H9 (cell line): Measurements from ENCODE around the gene MT1M. TPM values are rescaled to one million over a fixed set of nuclear protein-coding genes. Genes with fewer than 3 reads are reported as not detected.

ENCODE experiments used
- DNase-seq: peaks from one replicate; pipeline ENCODE4 v3.0.0-alpha.2; 2017
- H2AFZ ChIP-seq: one replicate; pipeline ENCODE4 v1.6.1; 2013; ENCODE audit warnings: mild to moderate bottlenecking, low read length, control low read depth, moderate library complexity
- H2AK5ac ChIP-seq: 2 replicates; pipeline ENCODE4 v1.6.1; 2013; ENCODE audit warnings: low read length, control low read depth, mixed read lengths; ENCODE audit not compliant: insufficient read length
- H2BK120ac ChIP-seq: one replicate; pipeline ENCODE4 v1.6.1; 2013; ENCODE audit warnings: low read depth, mild to moderate bottlenecking, low read length, control low read depth, inconsistent platforms; ENCODE audit not compliant: poor library complexity, severe bottlenecking
- H2BK12ac ChIP-seq: 2 replicates; pipeline ENCODE4 v1.6.1; 2013; ENCODE audit warnings: low read length, control low read depth, mixed read lengths, low read depth; ENCODE audit not compliant: insufficient read length
- H2BK15ac ChIP-seq: 2 replicates; pipeline ENCODE4 v1.6.1; 2013; ENCODE audit warnings: low read depth, low read length, control low read depth
- H2BK20ac ChIP-seq: one replicate; pipeline ENCODE4 v1.6.1; 2013; ENCODE audit warnings: low read depth, mild to moderate bottlenecking, low read length, control low read depth, inconsistent platforms; ENCODE audit not compliant: poor library complexity, severe bottlenecking
- H2BK5ac ChIP-seq: 2 replicates; pipeline ENCODE4 v1.6.1; 2013; ENCODE audit warnings: low read length, control low read depth, mixed read lengths; ENCODE audit not compliant: insufficient read length
- H3K14ac ChIP-seq: 2 replicates; pipeline ENCODE4 v1.6.1; 2013; ENCODE audit warnings: low read length, control low read depth; ENCODE audit not compliant: insufficient read depth
- H3K18ac ChIP-seq: 2 replicates; pipeline ENCODE4 v1.6.1; 2013; ENCODE audit warnings: low read depth, mild to moderate bottlenecking, mixed read lengths, low read length, control low read depth; ENCODE audit not compliant: insufficient read length
- H3K23ac ChIP-seq: 2 replicates; pipeline ENCODE4 v1.6.1; 2013; ENCODE audit warnings: low read length, control low read depth, mixed read lengths, low read depth; ENCODE audit not compliant: insufficient read length
- H3K23me2 ChIP-seq: 2 replicates; pipeline ENCODE4 v1.6.1; 2013; ENCODE audit warnings: low read depth, mild to moderate bottlenecking, mixed read lengths, low read length, control low read depth; ENCODE audit not compliant: insufficient read length, poor library complexity, severe bottlenecking
- H3K27ac ChIP-seq: 2 replicates; pipeline ENCODE4 v1.5.1; 2013; ENCODE audit warnings: low read length, control low read depth, mixed read lengths, low read depth; ENCODE audit not compliant: insufficient read length
- H3K27me3 ChIP-seq: 2 replicates; pipeline ENCODE4 v1.6.1; 2013; ENCODE audit warnings: low read length, control low read depth, inconsistent platforms; ENCODE audit not compliant: insufficient read depth
- H3K4ac ChIP-seq: 2 replicates; pipeline ENCODE4 v1.6.1; 2013; ENCODE audit warnings: low read depth, mild to moderate bottlenecking, control low read depth, inconsistent platforms, low read length, moderate library complexity
- H3K4me1 ChIP-seq: 2 replicates; pipeline ENCODE4 v1.6.1; 2013; ENCODE audit warnings: low read length, control low read depth, inconsistent platforms; ENCODE audit not compliant: insufficient read depth
- H3K4me2 ChIP-seq: 2 replicates; pipeline ENCODE4 v1.6.1; 2013; ENCODE audit warnings: low read length, control low read depth, mixed read lengths; ENCODE audit not compliant: insufficient read length, insufficient read depth
- H3K56ac ChIP-seq: 2 replicates; pipeline ENCODE4 v1.6.1; 2013; ENCODE audit warnings: low read depth, mild to moderate bottlenecking, mixed read lengths, low read length, control low read depth; ENCODE audit not compliant: insufficient read length
- H3K79me1 ChIP-seq: 2 replicates; pipeline ENCODE4 v1.6.1; 2013; ENCODE audit warnings: low read depth, mild to moderate bottlenecking, moderate library complexity, low read length, control low read depth, inconsistent platforms; ENCODE audit not compliant: insufficient read depth, poor library complexity, severe bottlenecking
- H3K79me2 ChIP-seq: 2 replicates; pipeline ENCODE4 v1.6.1; 2013; ENCODE audit warnings: low read length, control low read depth, inconsistent platforms; ENCODE audit not compliant: insufficient read depth
- H3K9ac ChIP-seq: 2 replicates; pipeline ENCODE4 v1.6.1; 2013; ENCODE audit warnings: low read length, control low read depth, mixed read lengths; ENCODE audit not compliant: insufficient read length; ENCODE audit errors: extremely low read depth
- H3K9me3 ChIP-seq: one replicate; pipeline ENCODE4 v1.6.1; 2013; ENCODE audit warnings: low read depth, low read length, inconsistent platforms; ENCODE audit not compliant: control insufficient read depth
- H3T11ph ChIP-seq: one replicate; pipeline ENCODE4 v1.6.1; 2013; ENCODE audit warnings: mild to moderate bottlenecking, low read length, control low read depth, inconsistent platforms
- H4K20me1 ChIP-seq: one replicate; pipeline ENCODE4 v1.6.1; 2013; ENCODE audit not compliant: control insufficient read depth, insufficient read length, insufficient read depth
- H4K5ac ChIP-seq: 2 replicates; pipeline ENCODE4 v1.6.1; 2013; ENCODE audit warnings: low read depth, mild to moderate bottlenecking, mixed read lengths, low read length, control low read depth; ENCODE audit not compliant: insufficient read length
- H4K8ac ChIP-seq: replicated peaks from 2 replicates; pipeline ENCODE4 v1.6.1; 2013; ENCODE audit warnings: low read length, control low read depth, mixed read lengths, low read depth; ENCODE audit not compliant: insufficient read length
- H4K91ac ChIP-seq: 2 replicates; pipeline ENCODE4 v1.6.1; 2013; ENCODE audit warnings: low read depth, mild to moderate bottlenecking, moderate library complexity, mixed read lengths, low read length, control low read depth; ENCODE audit not compliant: insufficient read length
- H3K27ac Mint-ChIP-seq, 3 experiments: 2 replicates in 2 of 3; 3 replicates in 1 of 3; pipeline ENCODE4 v1.8.0; 2020 to 2021; ENCODE audit warnings: mixed read lengths in 3 of 3, mild to moderate bottlenecking in 1 of 3, moderate library complexity in 1 of 3
- H3K27me3 Mint-ChIP-seq: 2 replicates; pipeline ENCODE4 v1.8.0; 2021; ENCODE audit warnings: low read depth, mild to moderate bottlenecking, moderate library complexity, mixed read lengths
- H3K36me3 Mint-ChIP-seq, 3 experiments: 2 replicates in 2 of 3; 3 replicates in 1 of 3; pipeline ENCODE4 v1.8.0; 2020 to 2021; ENCODE audit warnings: low read depth in 3 of 3, mixed read lengths in 3 of 3; ENCODE audit not compliant: insufficient read depth in 1 of 3
- H3K4me1 Mint-ChIP-seq, 2 experiments: 2 replicates each; pipeline ENCODE4 v1.8.0; 2020; ENCODE audit warnings: mixed read lengths in 2 of 2
- H3K4me3 Mint-ChIP-seq, 2 experiments: 2 replicates in 1 of 2; 3 replicates in 1 of 2; pipeline ENCODE4 v1.8.0; 2020 to 2021; ENCODE audit warnings: mild to moderate bottlenecking in 2 of 2, mixed read lengths in 2 of 2, moderate library complexity in 1 of 2
- H3K9me3 Mint-ChIP-seq, 2 experiments: 2 replicates in 1 of 2; 3 replicates in 1 of 2; pipeline ENCODE4 v1.8.0; 2020; ENCODE audit warnings: mild to moderate bottlenecking in 2 of 2, mixed read lengths in 2 of 2, moderate library complexity in 1 of 2
- WGBS: extraction: QIAGEN DNeasy Blood & Tissue Kit; methylation state at CpG from one replicate; pipeline ENCODE4 v1.1.7; 2013; ENCODE audit warnings: missing lambda C conversion rate, low lambda C conversion rate, mixed read lengths; ENCODE audit not compliant: insufficient read length; ENCODE audit errors: extremely low coverage; 5-methylcytosine and 5-hydroxymethylcytosine counted together
- total RNA-seq: library from RNA; stranded (reverse); gene quantifications from 2 replicates; pipeline ENCODE4 v1.2.1, GENCODE V29; 2021
- TF ChIP-seq, protein P1 (sequence below): fragments of 200-600 bp; sonication (generic); conservative IDR thresholded peaks from 3 replicates; pipeline ENCODE4 v1.8.0; 2021; ENCODE audit warnings: antibody characterized with exemption, mild to moderate bottlenecking

Gene MT1M
- total RNA-seq, 1 experiment from 2014 or later = 1.4 TPM

- Mint-ChIP-seq H3K27ac (no peak overlapping the region; a peak in 1 of 7 replicates), H3K9me3 (no peaks in the 10 kb centered on the region; a peak in 1 of 5 replicates), H3K4me1 (peaks cover 16 to 28% of the 10 kb centered on the region in 2 experiments), H3K27me3 (peaks cover 99% of the 10 kb centered on the region), H3K36me3 (no peaks in the 10 kb centered on the region), H3K4me3 (peak overlapping the region; percentile 54 to 76)
- H3K27me3 ChIP-seq = peaks cover 79% of the 10 kb centered on the region
- peak overlapping the region; percentile 43 for H3K4me2 ChIP-seq
- no peaks in the 10 kb centered on the region for H3K79me2 ChIP-seq
- H4K5ac ChIP-seq = no peak overlapping the region
- no peaks in the 10 kb centered on the region for H3K4me1 ChIP-seq
- no peaks in the 10 kb centered on the region for H3K9me3 ChIP-seq
- H3K79me1 ChIP-seq = no peaks in the 10 kb centered on the region
- no peak overlapping the region for H3K56ac ChIP-seq
- H3K27ac ChIP-seq = no peak overlapping the region
- no peak overlapping the region for H4K91ac ChIP-seq
- TF ChIP-seq, protein P1, sequence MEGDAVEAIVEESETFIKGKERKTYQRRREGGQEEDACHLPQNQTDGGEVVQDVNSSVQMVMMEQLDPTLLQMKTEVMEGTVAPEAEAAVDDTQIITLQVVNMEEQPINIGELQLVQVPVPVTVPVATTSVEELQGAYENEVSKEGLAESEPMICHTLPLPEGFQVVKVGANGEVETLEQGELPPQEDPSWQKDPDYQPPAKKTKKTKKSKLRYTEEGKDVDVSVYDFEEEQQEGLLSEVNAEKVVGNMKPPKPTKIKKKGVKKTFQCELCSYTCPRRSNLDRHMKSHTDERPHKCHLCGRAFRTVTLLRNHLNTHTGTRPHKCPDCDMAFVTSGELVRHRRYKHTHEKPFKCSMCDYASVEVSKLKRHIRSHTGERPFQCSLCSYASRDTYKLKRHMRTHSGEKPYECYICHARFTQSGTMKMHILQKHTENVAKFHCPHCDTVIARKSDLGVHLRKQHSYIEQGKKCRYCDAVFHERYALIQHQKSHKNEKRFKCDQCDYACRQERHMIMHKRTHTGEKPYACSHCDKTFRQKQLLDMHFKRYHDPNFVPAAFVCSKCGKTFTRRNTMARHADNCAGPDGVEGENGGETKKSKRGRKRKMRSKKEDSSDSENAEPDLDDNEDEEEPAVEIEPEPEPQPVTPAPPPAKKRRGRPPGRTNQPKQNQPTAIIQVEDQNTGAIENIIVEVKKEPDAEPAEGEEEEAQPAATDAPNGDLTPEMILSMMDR = peak; percentile 66
- H3T11ph ChIP-seq = no peak overlapping the region
- DNase-seq = peak; percentile 79
- WGBS = no CpG with 5 or more reads among the region's 42 CpGs
- H2AFZ ChIP-seq = no peak overlapping the region
- H3K23ac ChIP-seq = no peak overlapping the region
- H3K14ac ChIP-seq = no peak overlapping the region
- H2BK12ac ChIP-seq = no peak overlapping the region
- H2BK120ac ChIP-seq = no peak overlapping the region
- H4K8ac ChIP-seq = no peak overlapping the region
- no peak overlapping the region for H2AK5ac ChIP-seq
- no peak overlapping the region for H2BK20ac ChIP-seq
- H3K23me2 ChIP-seq = peaks cover 2% of the 10 kb centered on the region
- H2BK5ac ChIP-seq = no peak overlapping the region
- H4K20me1 ChIP-seq = no peaks in the 10 kb centered on the region
- no peak overlapping the region for H2BK15ac ChIP-seq
- H3K9ac ChIP-seq = no peak overlapping the region
- H3K18ac ChIP-seq = no peak overlapping the region
- H3K4ac ChIP-seq = no peak overlapping the region
Observed at GRCh38 chr16:56643080-56643778, 10.8 kb downstream of the MT1M start.
